Adrenal gland (tissue), 12 donors: ENCODE data around the gene GTF3C5. TPM values are rescaled to one million over a fixed set of nuclear protein-coding genes. Genes with fewer than 3 reads are reported as not detected.

Experiments
- DNase-seq, 7 donors: peaks; one replicate each; pipeline ENCODE4 v3.0.0-alpha.2; 2019 to 2020
- H3K27ac ChIP-seq, 5 donors: fragments of 200-600 bp; sonication (generic) in 4 of 5; 1 replicate in 3 of 5; 2 replicates in 2 of 5; pipeline versions ENCODE4 v1.5.1 to v1.8.0; 2016 to 2020; ENCODE audit warnings: mild to moderate bottlenecking in 1 of 5
- H3K27me3 ChIP-seq: fragments of 200-600 bp; 2 replicates; pipeline ENCODE4 v1.8.0; 2021
- H3K36me3 ChIP-seq, 2 donors: fragments of 200-600 bp; replicated peaks in 1 of 2; 1 replicate in 1 of 2; 2 replicates in 1 of 2; pipeline versions ENCODE4 v1.5.1 to v1.8.0; 2018 to 2022
- H3K4me1 ChIP-seq, 2 donors: fragments of 200-600 bp; replicated peaks in 1 of 2; 1 replicate in 1 of 2; 2 replicates in 1 of 2; pipeline versions ENCODE4 v1.5.1 to v1.8.0; 2018 to 2021
- H3K4me3 ChIP-seq, 4 donors: fragments of 200-600 bp; sonication (generic) in 3 of 4; one replicate each; pipeline ENCODE4 v1.5.1; 2016 to 2018
- H3K9me3 ChIP-seq, 3 donors: fragments of 200-600 bp; sonication (generic) in 1 of 3; replicated peaks in 1 of 3; 1 replicate in 2 of 3; 2 replicates in 1 of 3; pipeline versions ENCODE4 v1.5.1 to v1.8.0; 2016 to 2021
- CTCF ChIP-seq, 6 experiments: fragments of 450-650 bp in 4 of 6; fragments of 200-600 bp in 2 of 6; sonication (generic) in 1 of 6; IDR thresholded peaks; 1 replicate in 5 of 6; 2 replicates in 1 of 6; pipeline versions ENCODE4 v1.5.1 to v1.8.0; 2016 to 2021; ENCODE audit warnings: antibody characterized with exemption in 6 of 6, mild to moderate bottlenecking in 2 of 6, moderate library complexity in 1 of 6
- POLR2A ChIP-seq, 2 donors: fragments of 450-650 bp; IDR thresholded peaks; one replicate each; pipeline ENCODE4 v1.6.1; 2017; ENCODE audit warnings: antibody characterized with exemption in 2 of 2, mild to moderate bottlenecking in 2 of 2, moderate library complexity in 1 of 2
- WGBS, 4 donors: extraction: QIAGEN DNeasy Blood & Tissue Kit in 2 of 4; methylation state at CpG; one replicate each; pipeline versions ENCODE4 v1.1.5 to v1.1.7; 2013 to 2017; 5-methylcytosine and 5-hydroxymethylcytosine counted together
- intact Hi-C, 2 donors: fragments of 100-400 bp; cut with DNase I; formaldehyde crosslinking; loops; one replicate each; pipeline versions ENCODE4 v1.14.1 to v1.15.0; 2022 to 2023
- polyA plus RNA-seq, 3 donors: library from polyadenylated mRNA; stranded (reverse); fragments of 200-250 nt in 2 of 3; fragments of 350-450 nt in 1 of 3; fragmentation: Illumina TruSeq in 1 of 3; extraction: RNeasy Lipid Tissue Mini Kit (QIAGEN cat#74804) in 1 of 3; gene quantifications; one replicate each; pipeline ENCODE4 v1.2.3, GENCODE V29; 2013 to 2014
- total RNA-seq, 9 donors: library from RNA; depleted of rRNA in 4 of 9; stranded (reverse); fragments of >200 nt in 4 of 9; fragments of 120-200 nt in 1 of 9; fragmentation: NEBNext Ultra II Directional in 1 of 9; extraction: Animal tissue kit (Norgen Biotek cat#: 25700) in 1 of 9; gene quantifications; one replicate each; pipeline versions ENCODE4 v1.1.0 to v1.2.4, GENCODE V29; 2013 to 2023
- donor health status: healthy with polysubstance abuse.
- donor health status: Bipolar disorder and iron deficiency.
- donor health status: DM: yes; HTN: yes; CAD: no.
- donor health status: DM: no; HTN: no; CAD: no.
- donor health status: DM: no; HTN: no; CAD: no.
- donor health status: DM: yes; HTN: yes; CAD: no.

GTF3C5 gene
- total and polyA plus RNA-seq, 12 donors: 43.9 to 139 (median 61.5) TPM

- Histone ChIP-seq H3K27me3 (no peaks in the 10 kb centered on the region), H3K27ac (no peak overlapping the region), H3K4me1 (peaks cover 6 to 9% of the 10 kb centered on the region in 2 donors), H3K4me3 (no peak overlapping the region), H3K36me3 (peaks cover 0 to 80% of the 10 kb centered on the region in 2 donors), H3K9me3 (no peaks in the 10 kb centered on the region)
- intact Hi-C loops: loop anchor here (10.0 kb wide), 2 partner anchors 48 to 98 kb away; no protein-coding TSS in a partner anchor
- 97 to 99% (median 97%) methylated on average over 8 to 9 of the region's 9 CpGs for WGBS, 4 donors
- TF ChIP-seq CTCF (IDR thresholded peaks at IDR 0.05) (no peak), POLR2A (IDR thresholded peaks at IDR 0.05) (no peak)
- no peak for DNase-seq
Measured at GRCh38 chr9:133046196-133046899, 15.6 kb downstream of the GTF3C5 start.

- no peaks in the 10 kb centered on the region for H3K9me3 ChIP-seq
- intact Hi-C loops: loop anchor here (10.0 kb wide), 2 partner anchors 48 to 98 kb away; no protein-coding TSS in a partner anchor
- WGBS, 4 donors: 91 to 95% (median 93%) methylated on average over 7 of the region's 7 CpGs
Measured at GRCh38 chr9:133046900-133047295, 16.1 kb downstream of the GTF3C5 start.

GRCh38 chr9:133048595-133048994 lies 17.8 kb downstream of the GTF3C5 start:
- WGBS, 4 donors: 38 to 76% (median 51%) methylated on average over 1 to 5 of the region's 5 CpGs
- peak in 3 of 7 donors; percentile 27 to 61 (median 42) for DNase-seq
- H3K36me3 ChIP-seq: peaks cover 0 to 83% of the 10 kb centered on the region in 2 donors
- intact Hi-C loops: loop anchor here (10.0 kb wide), 2 partner anchors 46 to 96 kb away; no protein-coding TSS in a partner anchor
- no peaks in the 10 kb centered on the region for H3K4me1 ChIP-seq
- no peak overlapping the region for H3K27ac ChIP-seq
- no peaks in the 10 kb centered on the region for H3K27me3 ChIP-seq
- no peaks in the 10 kb centered on the region for H3K9me3 ChIP-seq
- TF ChIP-seq POLR2A (IDR thresholded peaks at IDR 0.05): no peak
- peak in 5 of 6 experiments; percentile 5 to 40 (median 25) for TF ChIP-seq CTCF (IDR thresholded peaks at IDR 0.05)
- no peak overlapping the region for H3K4me3 ChIP-seq

More at GRCh38 chr9:133046900-133047295, 16.1 kb downstream of the GTF3C5 start:
- TF ChIP-seq CTCF (IDR thresholded peaks at IDR 0.05) (no peak), POLR2A (IDR thresholded peaks at IDR 0.05) (no peak)
- H3K27me3 ChIP-seq: no peaks in the 10 kb centered on the region
- no peak overlapping the region for H3K4me3 ChIP-seq
- peaks cover 0 to 84% of the 10 kb centered on the region in 2 donors for H3K36me3 ChIP-seq
- peaks cover 6 to 9% of the 10 kb centered on the region in 2 donors for H3K4me1 ChIP-seq
- DNase-seq: no peak
- no peak overlapping the region for H3K27ac ChIP-seq

- Histone ChIP-seq H3K36me3 (peaks cover 0 to 83% of the 10 kb centered on the region in 2 donors), H3K27ac (no peak overlapping the region), H3K9me3 (no peaks in the 10 kb centered on the region), H3K27me3 (no peaks in the 10 kb centered on the region), H3K4me1 (no peaks in the 10 kb centered on the region), H3K4me3 (no peak overlapping the region)
- 93 to 96% (median 93%) methylated on average over 11 to 13 of the region's 13 CpGs for WGBS, 4 donors
- TF ChIP-seq POLR2A (IDR thresholded peaks at IDR 0.05) (no peak), CTCF (IDR thresholded peaks at IDR 0.05) (no peak)
- no peak for DNase-seq
- intact Hi-C loops: loop anchor here (10.0 kb wide), 2 partner anchors 46 to 96 kb away; no protein-coding TSS in a partner anchor
Measured at GRCh38 chr9:133049043-133049442, 18.2 kb downstream of the GTF3C5 start.
